Activated T-cell treated with anti-CD3 and anti-CD28 coated beads for 1 hour (primary cell): ENCODE data around the gene DYNLT2.

ENCODE experiments used
- DNase-seq: peaks from one replicate; pipeline ENCODE4 v3.0.0-alpha.2; 2020; ENCODE audit warnings: low read depth

Gene DYNLT2

GRCh38 chr6:169751242-169752073, at the start of gene DYNLT2, which contains the start of gene ERMARD:
Gene DYNLT2 (minus strand): TSS chr6:169751572. CDS start chr6:169751458, 114 bp downstream.
Gene ERMARD (plus strand): TSS chr6:169751622. CDS start chr6:169751658, 36 bp downstream.
- DNase-seq: peak; percentile 89

GRCh38 chr6:169800668-169801395, 49.5 kb upstream of the DYNLT2 start:
- no peak for DNase-seq

GRCh38 chr6:169800116-169800667, 48.8 kb upstream of the DYNLT2 start:
- DNase-seq: no peak

- no peak for DNase-seq
Observed at GRCh38 chr6:169799474-169799926, 48.1 kb upstream of the DYNLT2 start.

GRCh38 chr6:169798764-169799473, 47.5 kb upstream of the DYNLT2 start:
- no peak for DNase-seq

- no peak for DNase-seq
Observed at GRCh38 chr6:169795196-169795595, 43.8 kb upstream of the DYNLT2 start.

GRCh38 chr6:169794317-169795055, 43.1 kb upstream of the DYNLT2 start:
- no peak for DNase-seq

GRCh38 chr6:169793408-169793807, 42.0 kb upstream of the DYNLT2 start:
- no peak for DNase-seq

GRCh38 chr6:169792306-169793015, 41.1 kb upstream of the DYNLT2 start:
- no peak for DNase-seq

- no peak for DNase-seq
Observed at GRCh38 chr6:169791721-169792131, 40.4 kb upstream of the DYNLT2 start.

- DNase-seq: peak; percentile 61
Observed at GRCh38 chr6:169789944-169790927, 38.9 kb upstream of the DYNLT2 start.

- DNase-seq: no peak
Observed at GRCh38 chr6:169789146-169789943, 38.0 kb upstream of the DYNLT2 start.

GRCh38 chr6:169788809-169789145, 37.4 kb upstream of the DYNLT2 start:
- DNase-seq: no peak

- no peak for DNase-seq
Observed at GRCh38 chr6:169787797-169788196, 36.4 kb upstream of the DYNLT2 start.

GRCh38 chr6:169786349-169786748, 35.0 kb upstream of the DYNLT2 start:
- no peak for DNase-seq

GRCh38 chr6:169785566-169785965, 34.2 kb upstream of the DYNLT2 start:
- DNase-seq: no peak

GRCh38 chr6:169784821-169785340, 33.5 kb upstream of the DYNLT2 start:
- DNase-seq: no peak
